GM19351 (cell line): ENCODE data around the gene NNAT.

Source experiments
- ATAC-seq: cut with Tn5 transposase; IDR thresholded peaks from one replicate; pipeline ENCODE4 v1.9.1; 2021; ENCODE audit warnings: mild to moderate bottlenecking, moderate library complexity; ENCODE audit not compliant: unreplicated experiment

NNAT gene

GRCh38 chr20:37565134-37565811 is 44.2 kb downstream of the NNAT start:
- ATAC-seq, result no peak

- no peak for ATAC-seq
Observed at GRCh38 chr20:37566590-37567330, 45.7 kb downstream of the NNAT start.

GRCh38 chr20:37567331-37567665 is 46.2 kb downstream of the NNAT start:
- ATAC-seq, result no peak

- no peak for ATAC-seq
Observed at GRCh38 chr20:37567671-37568588, 46.9 kb downstream of the NNAT start.

GRCh38 chr20:37570419-37570818 is 49.4 kb downstream of the NNAT start:
- no peak for ATAC-seq

GRCh38 chr20:37571033-37571432 is 50.0 kb downstream of the NNAT start:
- no peak for ATAC-seq
